CD4-positive, alpha-beta T cell treated with Interleukin-2 at 100 ng/mL for 4 hours (primary cell): ENCODE measurements around the gene JAG1.
"Not testable (repeated sequence)": the region's sequence is repeated elsewhere in the genome, so short reads cannot be mapped to it uniquely, and the experiment has no call there.

Source experiments
- DNase-seq: peaks from one replicate; pipeline ENCODE4 v3.0.0-alpha.2; 2020; ENCODE audit warnings: low spot score

Gene JAG1

GRCh38 chr20:10610251-10610650 is 63.5 kb downstream of the JAG1 start:
- no peak for DNase-seq

GRCh38 chr20:10609770-10610169 is 64.0 kb downstream of the JAG1 start:
- DNase-seq, result no peak

GRCh38 chr20:10609276-10609675 is 64.5 kb downstream of the JAG1 start:
- no peak for DNase-seq

- no peak for DNase-seq
Observed at GRCh38 chr20:10605547-10606195, 68.1 kb downstream of the JAG1 start.

GRCh38 chr20:10604865-10605440 is 68.8 kb downstream of the JAG1 start:
- no peak for DNase-seq

- no peak for DNase-seq
Observed at GRCh38 chr20:10603971-10604864, 69.6 kb downstream of the JAG1 start.

- DNase-seq, result no peak
Observed at GRCh38 chr20:10603378-10603777, 70.4 kb downstream of the JAG1 start.

GRCh38 chr20:10602221-10602871 is 71.5 kb downstream of the JAG1 start:
- DNase-seq, result no peak

- no peak for DNase-seq
Observed at GRCh38 chr20:10597637-10598036, 76.2 kb downstream of the JAG1 start.

GRCh38 chr20:10596710-10597121 is 77.1 kb downstream of the JAG1 start:
- DNase-seq, result no peak

- DNase-seq, result no peak
Observed at GRCh38 chr20:10595985-10596384, 77.8 kb downstream of the JAG1 start.

- no peak for DNase-seq
Observed at GRCh38 chr20:10595266-10595665, 78.5 kb downstream of the JAG1 start.

GRCh38 chr20:10594296-10594868 is 79.4 kb downstream of the JAG1 start:
- DNase-seq, result no peak

GRCh38 chr20:10591946-10592521 is 81.8 kb downstream of the JAG1 start:
- no peak for DNase-seq

- DNase-seq, result no peak
Observed at GRCh38 chr20:10590950-10591671, 82.7 kb downstream of the JAG1 start.

GRCh38 chr20:10590446-10590845 is 83.4 kb downstream of the JAG1 start:
- not testable (repeated sequence) for DNase-seq
